ENCODE data around the gene NCAM1.
A peak's percentile ranks its signal among the peaks of the same experiment; 100 is the strongest.
"Not testable (repeated sequence)": the region's sequence is repeated elsewhere in the genome, so short reads cannot be mapped to it uniquely, and the experiment has no call there.

NCAM1 gene

DNA sequence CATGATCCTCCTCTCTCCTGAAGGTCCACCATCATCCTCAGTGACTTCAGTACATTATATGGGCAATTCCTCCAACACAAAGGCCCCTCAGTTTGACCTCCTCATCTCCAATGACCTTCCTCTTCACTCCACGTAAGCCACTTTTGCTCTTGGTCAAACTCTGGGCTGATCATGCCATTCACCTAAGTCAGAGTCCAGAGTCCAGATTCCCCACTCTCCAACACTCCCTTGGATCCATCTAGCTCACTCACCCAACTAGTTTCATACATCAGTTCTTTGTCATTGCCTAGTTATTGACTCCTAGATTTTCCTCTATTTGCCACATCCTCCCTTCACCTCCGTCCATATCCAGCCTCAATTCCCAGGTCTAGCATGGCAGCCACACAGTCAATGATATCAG, 322.7 kb downstream of the NCAM1 start:
- DNase-seq = no peak

- no peak for DNase-seq
These were observed 324.8 kb downstream of the NCAM1 start for GRCh38 chr11:113286009-113286408.

GRCh38 chr11:113286509-113287497, 325.6 kb downstream of the NCAM1 start:
- no peak for DNase-seq

GRCh38 chr11:113287801-113288200, 326.6 kb downstream of the NCAM1 start:
- DNase-seq = no peak

- DNase-seq = no peak
These were observed 327.2 kb downstream of the NCAM1 start for GRCh38 chr11:113288286-113288863.

GRCh38 chr11:113289431-113290187, 328.4 kb downstream of the NCAM1 start:
- peak; percentile 65 for DNase-seq

- DNase-seq = no peak
These were observed 332.7 kb downstream of the NCAM1 start for GRCh38 chr11:113293936-113294335.

DNA sequence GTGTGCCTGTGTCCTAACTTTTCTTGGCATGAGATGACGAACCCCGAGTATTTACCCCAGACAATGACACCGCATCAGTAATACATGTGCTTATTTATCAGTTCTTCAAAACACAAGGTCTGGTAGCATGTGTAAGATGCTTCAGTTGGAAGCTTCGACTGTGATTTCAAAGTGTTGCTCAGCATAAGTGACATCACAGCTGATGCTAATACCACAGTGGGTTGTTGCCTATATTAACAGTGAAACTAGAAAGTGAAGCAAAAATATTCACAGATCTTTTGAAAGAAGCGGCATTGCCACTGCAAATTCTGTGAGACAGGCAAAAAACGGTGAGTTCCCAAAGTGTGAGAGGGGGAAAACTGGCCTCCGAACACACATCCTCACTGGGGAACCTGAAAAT, 334.8 kb downstream of the NCAM1 start:
- no peak for DNase-seq

DNA sequence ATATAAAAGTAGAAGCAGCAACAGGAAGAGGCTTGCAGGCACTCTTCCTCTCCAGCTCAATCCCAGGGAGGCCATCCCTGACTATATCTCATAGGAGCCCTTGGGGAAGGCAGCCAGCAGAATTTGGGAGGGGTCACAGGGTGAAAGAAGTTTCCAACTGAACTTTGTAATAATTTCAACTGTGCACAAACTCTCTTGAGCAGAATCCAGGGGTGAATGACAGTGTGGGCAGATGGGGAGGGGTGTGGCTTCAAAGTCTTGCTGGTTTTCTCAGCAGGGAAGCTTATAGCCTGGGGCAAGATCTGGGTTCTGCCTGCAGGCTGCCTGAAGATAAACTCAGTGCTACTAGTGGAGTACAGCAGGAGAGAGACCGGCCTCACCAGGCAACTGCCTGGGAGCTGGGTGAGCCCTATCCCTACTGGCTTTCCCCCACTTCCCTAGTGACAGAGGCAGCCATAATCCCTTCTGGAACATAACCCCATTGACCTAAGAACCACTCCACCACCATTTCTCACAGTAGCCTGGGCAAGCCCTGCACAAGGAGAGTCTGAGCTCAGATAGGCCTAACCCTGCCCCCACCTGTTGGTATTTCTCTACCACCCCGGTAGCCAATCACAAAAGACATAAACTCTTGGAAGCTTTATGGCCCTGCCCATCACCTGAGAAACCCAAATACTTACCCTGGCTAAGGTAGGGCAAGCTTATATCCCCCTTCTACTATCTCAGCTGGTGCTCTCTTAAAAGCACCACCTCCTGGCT, 335.4 kb downstream of the NCAM1 start:
- DNase-seq = no peak

- DNase-seq = not testable (repeated sequence)
These were observed 337.3 kb downstream of the NCAM1 start for GRCh38 chr11:113298496-113298895.

DNA sequence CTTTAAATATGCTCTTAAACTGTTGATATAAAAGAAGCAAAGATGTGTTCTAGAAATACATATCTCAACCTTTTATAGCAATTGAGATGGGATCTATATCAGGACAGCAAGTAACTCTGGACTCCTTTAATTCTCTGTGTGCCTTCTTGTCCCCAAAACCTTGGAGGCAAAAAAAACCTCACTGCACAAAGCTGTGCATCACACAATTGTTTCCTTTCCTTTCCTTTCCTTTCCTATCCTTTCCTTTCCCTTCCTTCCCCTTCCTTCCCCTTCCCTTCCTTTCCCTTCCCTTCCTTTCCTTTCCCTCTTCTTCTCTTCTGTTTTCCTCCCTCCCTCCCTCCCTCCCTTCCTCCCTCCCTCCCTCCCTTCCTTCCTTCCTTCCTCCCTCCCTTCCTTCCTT, 343.7 kb downstream of the NCAM1 start:
- no peak for DNase-seq

- DNase-seq = peak; percentile 81
These were observed 344.5 kb downstream of the NCAM1 start for GRCh38 chr11:113305440-113306336.

DNA sequence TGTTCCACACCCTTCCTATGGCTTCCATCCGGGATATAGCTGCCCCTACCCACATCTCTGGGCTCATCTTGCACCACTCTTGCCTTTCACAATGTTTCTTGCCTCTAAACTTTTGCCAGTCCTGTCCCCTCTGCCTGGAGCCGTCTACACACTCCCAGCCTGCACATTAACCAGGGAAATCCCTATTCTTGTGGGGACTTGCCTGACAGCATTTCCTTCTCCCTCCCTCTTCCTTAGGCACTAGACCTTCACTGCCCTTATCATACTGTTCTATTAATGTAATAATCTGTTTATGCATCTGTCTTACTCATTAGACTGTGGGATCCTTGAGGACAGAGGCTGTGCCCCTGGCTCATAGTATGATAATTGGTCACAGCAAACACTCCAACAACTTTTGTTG, 347.4 kb downstream of the NCAM1 start:
- DNase-seq = no peak

DNA sequence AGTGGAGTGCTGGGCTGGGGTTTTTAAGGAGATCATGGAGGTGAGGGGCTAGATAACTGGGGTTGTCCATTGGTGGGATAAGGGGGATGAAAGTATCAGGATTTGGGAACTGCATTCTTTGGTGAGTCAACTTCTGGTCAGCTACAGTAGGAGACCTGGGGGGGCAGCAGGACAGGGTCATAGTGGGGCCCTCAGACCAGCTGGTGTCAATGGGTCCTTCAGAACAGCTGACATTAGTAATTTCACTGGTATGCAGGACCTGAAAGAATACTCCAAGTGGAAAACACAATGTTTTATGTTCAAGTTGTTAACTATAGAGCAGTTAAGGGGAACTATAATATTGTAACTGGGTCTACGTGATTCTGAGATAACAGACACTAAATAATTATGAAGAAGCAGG, 350.3 kb downstream of the NCAM1 start:
- DNase-seq = no peak

DNA sequence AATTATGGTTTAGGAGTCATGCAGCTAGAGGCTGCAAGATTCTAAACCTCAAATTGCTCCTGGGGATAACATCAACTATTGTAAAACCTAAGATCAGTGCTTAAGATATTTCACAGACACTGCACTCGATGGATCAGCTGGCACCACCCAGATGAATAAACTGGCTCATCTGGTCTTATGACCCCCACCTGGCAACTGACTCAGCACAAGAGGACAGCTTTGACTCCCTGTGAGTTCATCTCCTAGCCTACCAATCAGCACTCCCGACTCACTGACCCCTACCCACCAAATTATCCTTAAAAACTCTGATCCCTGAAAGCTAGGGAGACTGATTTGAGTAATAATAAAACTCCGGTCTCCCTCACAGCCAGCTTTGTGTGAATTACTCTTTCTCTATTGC, 352.4 kb downstream of the NCAM1 start:
- no peak for DNase-seq

DNA sequence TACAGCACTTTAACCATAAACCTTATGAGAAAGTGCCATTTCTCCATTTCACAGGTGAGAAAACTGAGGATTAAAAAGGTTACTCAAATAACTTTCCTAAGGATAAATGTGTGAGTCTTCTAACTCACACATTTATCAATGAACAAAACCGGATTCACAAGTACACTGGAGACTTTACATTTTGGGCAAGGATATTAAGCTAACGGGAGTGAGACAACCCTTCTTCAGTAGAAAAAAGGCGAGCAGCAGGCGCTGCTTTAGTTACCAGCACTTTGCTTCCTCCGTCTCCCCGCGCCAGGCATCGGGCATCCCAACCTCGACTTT, 352.8 kb downstream of the NCAM1 start:
- DNase-seq = no peak

GRCh38 chr11:113314389-113315301, 353.4 kb downstream of the NCAM1 start, which contains the start of gene TTC12:
Gene TTC12 (plus strand): TSS chr11:113314583. CDS start chr11:113316258, 1,675 bp downstream.
- peak; percentile 88 for DNase-seq

GRCh38 chr11:113315811-113316210, 354.6 kb downstream of the NCAM1 start:
- DNase-seq = no peak

- DNase-seq = no peak
These were observed 355.0 kb downstream of the NCAM1 start for GRCh38 chr11:113316256-113316655.

DNA sequence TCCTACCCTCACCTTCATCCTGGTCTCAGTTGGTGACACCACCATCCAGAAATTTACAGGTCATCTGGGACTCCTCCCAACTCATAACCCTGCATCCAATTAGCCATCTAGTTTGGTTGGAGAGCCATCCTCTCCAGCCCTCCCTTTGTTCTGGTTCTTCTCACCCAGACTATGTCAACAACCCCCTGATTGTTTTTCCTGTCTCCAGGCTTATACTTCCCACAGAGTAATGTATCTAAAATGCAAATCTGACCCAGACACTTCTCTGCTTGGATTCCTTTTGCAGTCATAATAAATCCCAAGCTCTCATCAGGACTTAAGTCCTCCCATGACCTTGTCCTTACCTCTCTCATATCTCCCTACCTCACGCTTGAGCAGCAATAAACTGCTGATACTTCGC, 356.1 kb downstream of the NCAM1 start:
- peak; percentile 51 for DNase-seq

DNA sequence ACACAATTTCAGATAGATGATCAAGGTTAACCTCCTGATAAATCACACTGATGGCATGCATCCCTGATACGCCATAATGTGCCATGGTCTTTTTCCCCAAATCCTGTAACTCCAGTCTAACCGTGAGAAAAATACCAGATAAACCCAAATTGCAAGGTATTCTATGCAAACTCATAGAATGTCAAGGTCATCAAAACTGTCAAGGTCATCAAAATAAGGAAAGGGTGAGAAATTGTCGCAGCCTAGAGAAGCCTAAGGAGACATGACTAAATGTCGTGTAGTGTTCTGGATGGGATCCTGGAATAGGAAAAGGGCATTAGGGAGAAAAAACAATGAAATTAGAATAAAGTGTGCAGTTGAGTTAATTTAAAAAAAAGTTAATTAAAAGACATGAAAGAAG, 357.9 kb downstream of the NCAM1 start:
- no peak for DNase-seq

Data from NCI-H1092 treated with DMSO at 0.1 percent for 48 hours (cell line).